K562 (cell line): Measurements from ENCODE around the gene PPIA. TPM values are rescaled to one million over a fixed set of nuclear protein-coding genes. Genes with fewer than 3 reads are reported as not detected.

Source experiments
- CEBPG ChIP-seq, 3 experiments: fragments of 200-800 bp in 1 of 3; sonication (Bioruptor generic) in 1 of 3; sonication (generic) in 1 of 3; formaldehyde crosslinking in 1 of 3; IDR thresholded peaks in 2 of 3; conservative IDR thresholded peaks in 1 of 3; 2 replicates each; pipeline versions ENCODE4 v1.6.1 to v1.8.0; 2016 to 2022; ENCODE audit warnings: missing compliant biosample characterization in 2 of 3, missing genetic modification characterization in 2 of 3, mild to moderate bottlenecking in 1 of 3, missing genetic modification reagents in 1 of 3
- COPS2 ChIP-seq: fragments of 450-650 bp; conservative IDR thresholded peaks from 2 replicates; pipeline ENCODE4 v1.6.1; 2016; ENCODE audit warnings: mild to moderate bottlenecking, moderate library complexity
- E2F4 ChIP-seq: sonication (generic); formaldehyde crosslinking; IDR thresholded peaks from 2 replicates; pipeline ENCODE4 v1.8.0; 2022; ENCODE audit warnings: mild to moderate bottlenecking, low read depth, missing genetic modification reagents
- ESRRA ChIP-seq: fragments of 450-650 bp; IDR thresholded peaks from 2 replicates; pipeline ENCODE4 v1.6.1; 2014; ENCODE audit warnings: low read depth, mild to moderate bottlenecking, moderate library complexity, borderline replicate concordance
- GTF2E2 ChIP-seq: fragments of 200-800 bp; sonication (Bioruptor generic); IDR thresholded peaks from 2 replicates; pipeline ENCODE4 v1.6.1; 2016; ENCODE audit warnings: missing genetic modification characterization, missing compliant biosample characterization
- HIVEP1 ChIP-seq: fragments of 250-450 bp; sonication (Bioruptor Pico); IDR thresholded peaks from 2 replicates; pipeline ENCODE4 v1.4.0; 2020; ENCODE audit warnings: mild to moderate bottlenecking
- NFXL1 ChIP-seq: fragments of 450-650 bp; formaldehyde crosslinking; IDR thresholded peaks from 2 replicates; pipeline ENCODE4 v1.4.0; 2021; ENCODE audit warnings: mild to moderate bottlenecking
- SAP30 ChIP-seq: fragments of 200-600 bp; sonication (generic); IDR thresholded peaks from 2 replicates; pipeline ENCODE4 v1.6.1; 2012; ENCODE audit warnings: borderline replicate concordance, low read depth, mild to moderate bottlenecking, moderate library complexity, low read length, control low read depth, inconsistent platforms; ENCODE audit not compliant: insufficient read depth, poor library complexity, severe bottlenecking
- ZBTB1 ChIP-seq: sonication (generic); formaldehyde crosslinking; IDR thresholded peaks from 2 replicates; pipeline ENCODE4 v1.8.1; 2023; ENCODE audit warnings: missing genetic modification reagents, low read depth, mild to moderate bottlenecking, borderline replicate concordance
- ZNF639 ChIP-seq, 2 experiments: fragments of 200-800 bp in 1 of 2; sonication (Bioruptor generic) in 1 of 2; sonication (generic) in 1 of 2; formaldehyde crosslinking in 1 of 2; IDR thresholded peaks in 1 of 2; conservative IDR thresholded peaks in 1 of 2; 2 replicates each; pipeline versions ENCODE4 v1.5.0 to v1.6.1; 2016 to 2020; ENCODE audit warnings: missing compliant biosample characterization in 1 of 2, missing genetic modification characterization in 1 of 2, missing genetic modification reagents in 1 of 2
- polyA plus RNA-seq, 8 experiments: library from polyadenylated mRNA; depleted of rRNA in 4 of 8; stranded (reverse) in 5 of 8; unstranded in 3 of 8; fragments of >200 nt; fragmentation: Nextera tagmentation in 2 of 8; fragmentation: Illumina TruSeq in 1 of 8; extraction: Ambion mirVana in 2 of 8; extraction: Trizol in 1 of 8; gene quantifications; 2 replicates each; pipeline versions ENCODE4 v1.2.1 to v1.2.3, GENCODE V29; 2011 to 2014; ENCODE audit warnings: inconsistent platforms in 1 of 8, missing spikeins in 1 of 8
- total RNA-seq, 7 experiments: library from RNA; depleted of rRNA in 6 of 7; stranded (reverse); fragments of >200 nt in 6 of 7; fragmentation: Illumina TruSeq in 2 of 7; extraction: Trizol in 2 of 7; gene quantifications; 2 replicates each; pipeline versions ENCODE4 v1.2.1 to v1.2.3, GENCODE V29; 2011 to 2021; ENCODE audit warnings: low replicate concordance in 1 of 7
- TF ChIP-seq, protein P1 (sequence below): sonication (generic); formaldehyde crosslinking; IDR thresholded peaks from 2 replicates; pipeline ENCODE4 v1.8.0; 2023; ENCODE audit warnings: mild to moderate bottlenecking, missing genetic modification reagents
- TF ChIP-seq, protein P2 (sequence below): sonication (generic); formaldehyde crosslinking; IDR thresholded peaks from 2 replicates; pipeline ENCODE4 v1.8.0; 2023; ENCODE audit warnings: mild to moderate bottlenecking, missing genetic modification reagents
- TF ChIP-seq, protein P3 (sequence below): fragments of 200-800 bp; sonication (Bioruptor generic); IDR thresholded peaks from 2 replicates; pipeline ENCODE4 v1.6.1; 2017; ENCODE audit warnings: missing genetic modification characterization, missing compliant biosample characterization

Gene PPIA
- total and polyA plus RNA-seq, 9 of the 15 experiments (the other 6 are each of a cell fraction or from before 2014, with no cell fraction given) = 2,583 to 7,504 (median 3,973) TPM

- TF ChIP-seq, protein P1, sequence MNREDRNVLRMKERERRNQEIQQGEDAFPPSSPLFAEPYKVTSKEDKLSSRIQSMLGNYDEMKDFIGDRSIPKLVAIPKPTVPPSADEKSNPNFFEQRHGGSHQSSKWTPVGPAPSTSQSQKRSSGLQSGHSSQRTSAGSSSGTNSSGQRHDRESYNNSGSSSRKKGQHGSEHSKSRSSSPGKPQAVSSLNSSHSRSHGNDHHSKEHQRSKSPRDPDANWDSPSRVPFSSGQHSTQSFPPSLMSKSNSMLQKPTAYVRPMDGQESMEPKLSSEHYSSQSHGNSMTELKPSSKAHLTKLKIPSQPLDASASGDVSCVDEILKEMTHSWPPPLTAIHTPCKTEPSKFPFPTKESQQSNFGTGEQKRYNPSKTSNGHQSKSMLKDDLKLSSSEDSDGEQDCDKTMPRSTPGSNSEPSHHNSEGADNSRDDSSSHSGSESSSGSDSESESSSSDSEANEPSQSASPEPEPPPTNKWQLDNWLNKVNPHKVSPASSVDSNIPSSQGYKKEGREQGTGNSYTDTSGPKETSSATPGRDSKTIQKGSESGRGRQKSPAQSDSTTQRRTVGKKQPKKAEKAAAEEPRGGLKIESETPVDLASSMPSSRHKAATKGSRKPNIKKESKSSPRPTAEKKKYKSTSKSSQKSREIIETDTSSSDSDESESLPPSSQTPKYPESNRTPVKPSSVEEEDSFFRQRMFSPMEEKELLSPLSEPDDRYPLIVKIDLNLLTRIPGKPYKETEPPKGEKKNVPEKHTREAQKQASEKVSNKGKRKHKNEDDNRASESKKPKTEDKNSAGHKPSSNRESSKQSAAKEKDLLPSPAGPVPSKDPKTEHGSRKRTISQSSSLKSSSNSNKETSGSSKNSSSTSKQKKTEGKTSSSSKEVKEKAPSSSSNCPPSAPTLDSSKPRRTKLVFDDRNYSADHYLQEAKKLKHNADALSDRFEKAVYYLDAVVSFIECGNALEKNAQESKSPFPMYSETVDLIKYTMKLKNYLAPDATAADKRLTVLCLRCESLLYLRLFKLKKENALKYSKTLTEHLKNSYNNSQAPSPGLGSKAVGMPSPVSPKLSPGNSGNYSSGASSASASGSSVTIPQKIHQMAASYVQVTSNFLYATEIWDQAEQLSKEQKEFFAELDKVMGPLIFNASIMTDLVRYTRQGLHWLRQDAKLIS = peak; percentile 98
- TF ChIP-seq ZBTB1 (CRISPR knock-in tag) (peak; percentile 91), HIVEP1 (CRISPR knock-in tag) (no peak), E2F4 (CRISPR knock-in tag) (peak; percentile 62; the same call in 1 of the 2 replicates), SAP30 (peak; percentile 83), CEBPG (CRISPR knock-in tag; IDR thresholded peaks at IDR 0.05) (peak; percentile 60; the same call in 1 of the 2 replicates), CEBPG (tag; conservative IDR thresholded peaks at IDR 0.05 in 1 of 2, IDR thresholded peaks at IDR 0.05 in 1 of 2) (no peak), COPS2 (no peak), ZNF639 (CRISPR knock-in tag; conservative IDR thresholded peaks at IDR 0.05 in 1 of 2, IDR thresholded peaks at IDR 0.05 in 1 of 2) (peak in 1 of 2 experiments; percentile 87; a peak in 2 of 4 replicates), ESRRA (no peak), NFXL1 (CRISPR knock-in tag) (peak; percentile 39; the same call in 1 of the 2 replicates), GTF2E2 (peak; percentile 93)
- TF ChIP-seq, protein P2, sequence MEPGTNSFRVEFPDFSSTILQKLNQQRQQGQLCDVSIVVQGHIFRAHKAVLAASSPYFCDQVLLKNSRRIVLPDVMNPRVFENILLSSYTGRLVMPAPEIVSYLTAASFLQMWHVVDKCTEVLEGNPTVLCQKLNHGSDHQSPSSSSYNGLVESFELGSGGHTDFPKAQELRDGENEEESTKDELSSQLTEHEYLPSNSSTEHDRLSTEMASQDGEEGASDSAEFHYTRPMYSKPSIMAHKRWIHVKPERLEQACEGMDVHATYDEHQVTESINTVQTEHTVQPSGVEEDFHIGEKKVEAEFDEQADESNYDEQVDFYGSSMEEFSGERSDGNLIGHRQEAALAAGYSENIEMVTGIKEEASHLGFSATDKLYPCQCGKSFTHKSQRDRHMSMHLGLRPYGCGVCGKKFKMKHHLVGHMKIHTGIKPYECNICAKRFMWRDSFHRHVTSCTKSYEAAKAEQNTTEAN (CRISPR knock-in tag) = no peak
- TF ChIP-seq, protein P3, sequence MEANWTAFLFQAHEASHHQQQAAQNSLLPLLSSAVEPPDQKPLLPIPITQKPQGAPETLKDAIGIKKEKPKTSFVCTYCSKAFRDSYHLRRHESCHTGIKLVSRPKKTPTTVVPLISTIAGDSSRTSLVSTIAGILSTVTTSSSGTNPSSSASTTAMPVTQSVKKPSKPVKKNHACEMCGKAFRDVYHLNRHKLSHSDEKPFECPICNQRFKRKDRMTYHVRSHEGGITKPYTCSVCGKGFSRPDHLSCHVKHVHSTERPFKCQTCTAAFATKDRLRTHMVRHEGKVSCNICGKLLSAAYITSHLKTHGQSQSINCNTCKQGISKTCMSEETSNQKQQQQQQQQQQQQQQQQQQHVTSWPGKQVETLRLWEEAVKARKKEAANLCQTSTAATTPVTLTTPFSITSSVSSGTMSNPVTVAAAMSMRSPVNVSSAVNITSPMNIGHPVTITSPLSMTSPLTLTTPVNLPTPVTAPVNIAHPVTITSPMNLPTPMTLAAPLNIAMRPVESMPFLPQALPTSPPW (CRISPR knock-in tag) = peak; percentile 72
Observed at GRCh38 chr7:44796504-44797328, at the start of gene PPIA (continued).
